Measurements from ENCODE around the gene ZFYVE21. TPM values are rescaled to one million over a fixed set of nuclear protein-coding genes. Genes with fewer than 3 reads are reported as not detected.
"Not testable (repeated sequence)": the region's sequence is repeated elsewhere in the genome, so short reads cannot be mapped to it uniquely, and the experiment has no call there.

ZFYVE21 gene
- total RNA-seq, 1 donor from 2014 or later, result 50.1 TPM

- no peak for DNase-seq (ENCODE audit: low read depth)
Observed at GRCh38 chr14:103762036-103762435, 46.4 kb downstream of the ZFYVE21 start.

- no peak for DNase-seq (ENCODE audit: low read depth)
Observed at GRCh38 chr14:103762541-103762940, 46.9 kb downstream of the ZFYVE21 start.

- no peak for DNase-seq (ENCODE audit: low read depth)
Observed at GRCh38 chr14:103763730-103764488, 48.3 kb downstream of the ZFYVE21 start.

DNA sequence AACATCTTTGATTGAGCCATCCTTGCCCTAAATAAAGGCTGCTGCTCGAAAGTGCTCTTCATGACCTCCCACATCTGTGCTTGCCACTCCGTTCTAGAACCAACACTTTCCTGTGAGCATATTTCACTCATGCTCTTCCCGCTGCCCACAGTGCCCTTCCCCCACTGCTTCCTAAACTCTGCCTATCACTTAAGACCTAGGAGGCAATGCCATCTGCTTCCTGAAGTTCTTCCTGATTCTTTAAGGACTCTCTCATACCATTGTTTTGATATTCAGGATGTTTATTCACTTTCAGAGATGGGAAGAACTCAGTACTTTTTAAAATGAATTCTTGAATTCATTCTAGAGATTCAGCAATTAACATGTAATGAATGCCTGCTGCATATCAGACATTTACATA, 49.9 kb downstream of the ZFYVE21 start:
- no peak for DNase-seq (ENCODE audit: low read depth)

DNA sequence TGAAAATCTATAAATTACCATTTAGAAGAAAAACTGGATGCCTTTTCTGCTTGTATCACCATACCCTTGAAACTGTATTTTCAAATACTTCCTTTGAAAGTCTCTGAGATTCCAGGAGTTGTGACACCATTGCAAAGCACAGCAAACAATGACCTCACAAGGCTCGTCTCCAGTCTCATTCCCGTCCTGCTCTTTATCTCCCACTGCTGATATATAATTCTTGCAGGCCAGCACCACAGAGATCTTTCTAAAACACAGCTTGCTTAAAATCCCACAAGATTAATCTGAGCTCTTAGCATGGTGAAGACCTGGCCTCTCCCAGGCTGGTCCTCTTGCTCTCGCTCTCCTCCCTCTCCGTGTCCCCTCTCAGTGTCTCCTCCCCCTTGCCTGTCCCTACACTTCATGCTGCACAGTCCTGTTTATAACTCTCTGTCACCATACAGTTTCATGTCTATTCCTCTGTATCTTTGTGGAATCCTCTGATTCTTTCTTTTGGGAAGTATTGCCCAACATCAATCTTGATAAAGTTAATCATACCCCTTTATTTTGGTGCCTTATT, 51.8 kb downstream of the ZFYVE21 start:
- no peak for DNase-seq (ENCODE audit: low read depth)

DNA sequence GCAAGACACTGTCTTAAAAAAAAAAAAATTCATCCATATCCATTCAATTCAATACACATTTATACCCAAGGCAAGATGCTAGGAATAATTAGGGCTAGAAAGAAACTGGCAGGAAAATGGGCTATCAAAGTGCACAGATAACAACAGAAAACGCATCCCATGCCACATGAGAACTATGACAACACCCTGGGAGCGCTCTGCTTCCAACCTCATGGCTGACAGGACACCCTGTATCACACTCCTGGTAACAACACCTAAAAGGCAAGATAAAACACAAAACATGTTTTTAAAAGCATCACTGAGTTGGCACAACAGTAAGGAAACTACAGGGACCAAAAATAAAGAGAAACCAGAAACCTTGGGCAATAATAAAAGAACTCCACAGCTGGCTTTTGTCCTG, 54.9 kb downstream of the ZFYVE21 start:
- DNase-seq (ENCODE audit: low read depth), result no peak

DNA sequence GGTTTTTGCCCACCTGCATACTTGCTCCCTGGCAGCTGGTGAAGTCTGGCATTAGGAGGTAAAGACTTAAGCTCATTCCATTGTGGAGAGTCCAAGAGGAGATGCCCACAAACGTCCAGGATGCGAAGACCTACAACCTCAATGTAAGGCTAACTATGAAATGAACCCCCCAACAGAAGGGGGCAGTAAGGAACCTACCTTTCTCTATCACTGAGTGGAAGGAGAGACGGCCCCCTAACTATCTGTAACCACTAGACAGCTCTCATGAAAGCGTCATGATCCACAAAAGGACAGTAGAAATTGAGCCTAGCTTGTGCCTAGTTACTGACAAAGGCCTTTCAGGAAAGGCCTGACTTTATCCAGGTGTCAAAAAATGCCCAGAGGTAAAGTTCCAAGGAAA, 55.3 kb downstream of the ZFYVE21 start:
- no peak for DNase-seq (ENCODE audit: low read depth)

GRCh38 chr14:103772078-103772712, 56.6 kb downstream of the ZFYVE21 start:
- DNase-seq (ENCODE audit: low read depth), result no peak

DNA sequence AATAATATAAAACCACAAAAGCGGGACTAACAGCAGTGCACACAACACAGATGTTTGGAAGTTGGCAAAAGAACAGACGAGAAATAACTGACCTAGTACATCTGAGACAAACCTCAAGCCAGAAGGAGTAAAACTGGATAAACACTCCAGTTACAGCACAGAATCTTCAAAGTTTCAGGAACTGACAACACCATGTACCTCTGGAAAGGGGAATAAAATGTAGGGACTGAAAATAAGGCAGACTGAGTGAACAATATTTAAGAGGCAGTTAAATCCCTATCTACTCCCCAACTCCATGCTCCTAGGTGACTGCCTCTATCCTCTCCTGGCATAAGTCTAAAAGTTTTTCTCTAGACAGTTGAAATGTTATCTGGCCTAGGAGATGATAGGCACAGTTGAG, 57.9 kb downstream of the ZFYVE21 start:
- no peak for DNase-seq (ENCODE audit: low read depth)

DNA sequence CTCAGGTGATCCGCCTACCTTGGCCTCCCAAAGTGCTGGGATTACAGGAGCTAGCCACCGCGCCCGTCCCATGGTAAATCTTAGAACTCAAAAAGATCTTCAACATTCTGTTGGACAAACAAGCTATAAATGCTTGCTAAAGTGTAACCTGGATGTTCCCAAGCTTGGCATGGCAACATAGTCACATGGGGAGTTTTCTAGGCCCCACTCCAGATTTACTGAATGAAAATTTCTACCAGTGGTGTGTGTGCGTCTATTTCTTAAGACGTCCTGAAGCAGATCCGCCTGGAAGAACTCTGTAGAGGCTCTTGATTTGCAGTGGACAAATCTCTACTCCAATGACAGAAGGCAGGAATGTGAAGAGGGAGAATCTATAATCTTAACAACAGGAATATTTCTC, 59.9 kb downstream of the ZFYVE21 start:
- no peak for DNase-seq (ENCODE audit: low read depth)

GRCh38 chr14:103776319-103776718, 60.7 kb downstream of the ZFYVE21 start:
- not testable (repeated sequence) for DNase-seq (ENCODE audit: low read depth)

DNA sequence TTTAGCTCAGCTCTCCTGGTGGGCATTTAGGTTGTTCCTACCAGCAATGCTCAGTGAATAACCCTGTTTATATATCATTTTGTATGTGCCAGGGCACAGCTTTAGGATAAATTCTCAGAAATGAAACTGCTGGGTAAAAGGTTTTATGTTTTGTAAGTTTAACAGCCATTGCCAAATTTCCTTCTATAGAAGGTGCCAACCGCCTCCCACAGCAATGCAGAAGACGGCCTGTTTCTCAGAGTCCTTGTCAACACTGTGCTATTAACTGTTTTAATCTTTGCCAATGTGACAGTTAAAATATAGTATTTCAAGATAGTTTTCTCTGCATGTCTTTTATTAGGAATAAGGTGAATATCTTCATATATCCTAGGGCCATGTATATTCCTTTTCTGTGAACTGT, 66.8 kb downstream of the ZFYVE21 start:
- no peak for DNase-seq (ENCODE audit: low read depth)

Other genes starting within 250 kb of the ZFYVE21 start
- 1,659 and 1,729 TPM in 2 replicates for gene CKB, start 193.0 kb upstream of the ZFYVE21 start, total RNA-seq
- 14.4 and 18.5 TPM in 2 replicates for gene TRMT61A, start 186.6 kb upstream of the ZFYVE21 start, total RNA-seq
- gene BAG5, start 153.2 kb upstream of the ZFYVE21 start, total RNA-seq, result 31.1 and 31.2 TPM in 2 replicates
- 66.5 and 69.4 TPM in 2 replicates for gene COA8, start 152.8 kb upstream of the ZFYVE21 start, total RNA-seq
- 669 and 703 TPM in 2 replicates for gene KLC1, start 86.6 kb upstream of the ZFYVE21 start, total RNA-seq
- 5.5 and 7.0 TPM in 2 replicates for gene XRCC3, start 359 bp upstream of the ZFYVE21 start, total RNA-seq
- gene PPP1R13B, start 131.8 kb downstream of the ZFYVE21 start, total RNA-seq, result 1.2 and 2.1 TPM in 2 replicates
- 0.56 and 5.5 TPM in 2 replicates for gene TDRD9, start 212.6 kb downstream of the ZFYVE21 start, total RNA-seq
- gene RD3L, start 226.7 kb downstream of the ZFYVE21 start, total RNA-seq, result not detected in 2 replicates

Data from myocyte (in vitro differentiated cells).